ENCODE results near the gene SORT1. TPM values are rescaled to one million over a fixed set of nuclear protein-coding genes. Genes with fewer than 3 reads are reported as not detected.

The SORT1 gene
- total and polyA plus RNA-seq, 2 of the 13 experiments (the other 11 are each of a cell fraction or from before 2014, with no cell fraction given), result 32.4 to 93.0 TPM

DNA sequence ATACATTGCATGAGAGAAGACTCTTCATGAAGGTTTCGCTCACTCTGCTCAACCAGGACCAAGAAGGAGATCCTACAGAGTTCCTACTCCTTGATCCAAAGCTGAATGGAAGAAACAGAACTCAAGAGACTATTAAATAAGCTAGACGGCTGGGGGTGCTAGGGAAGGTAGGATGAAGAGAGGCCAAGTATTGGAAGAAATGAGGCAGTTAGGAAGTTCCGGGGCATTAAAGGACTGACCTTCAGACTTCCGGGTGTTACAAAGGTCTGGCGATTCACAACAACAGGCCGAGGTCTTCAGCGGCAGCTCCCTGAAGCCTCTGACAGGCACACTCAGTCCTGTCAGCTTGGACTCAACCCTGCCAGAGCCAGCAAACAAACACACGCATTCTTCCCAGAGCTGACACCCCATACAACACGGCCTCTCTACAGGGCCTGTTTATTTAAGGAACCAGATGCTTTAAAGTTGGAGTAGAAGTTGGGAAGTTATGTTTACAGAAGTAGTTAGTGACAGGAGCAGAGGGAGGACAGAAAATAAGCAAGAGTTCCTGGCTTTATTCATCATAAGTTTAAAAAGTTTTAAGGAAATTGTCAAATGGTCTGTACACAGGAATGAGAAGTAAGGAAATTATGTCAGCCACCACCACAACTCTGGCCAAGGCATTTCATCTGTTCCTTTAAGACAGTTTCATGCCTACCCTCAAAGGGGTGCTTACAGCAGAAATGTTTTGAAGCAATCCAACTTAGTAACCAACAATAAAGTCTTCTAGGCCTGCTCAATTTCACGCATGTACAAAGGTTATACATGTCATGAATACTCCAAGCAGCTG is 4.7 kb downstream of the SORT1 start (continued):
- TF ChIP-seq, protein P1, sequence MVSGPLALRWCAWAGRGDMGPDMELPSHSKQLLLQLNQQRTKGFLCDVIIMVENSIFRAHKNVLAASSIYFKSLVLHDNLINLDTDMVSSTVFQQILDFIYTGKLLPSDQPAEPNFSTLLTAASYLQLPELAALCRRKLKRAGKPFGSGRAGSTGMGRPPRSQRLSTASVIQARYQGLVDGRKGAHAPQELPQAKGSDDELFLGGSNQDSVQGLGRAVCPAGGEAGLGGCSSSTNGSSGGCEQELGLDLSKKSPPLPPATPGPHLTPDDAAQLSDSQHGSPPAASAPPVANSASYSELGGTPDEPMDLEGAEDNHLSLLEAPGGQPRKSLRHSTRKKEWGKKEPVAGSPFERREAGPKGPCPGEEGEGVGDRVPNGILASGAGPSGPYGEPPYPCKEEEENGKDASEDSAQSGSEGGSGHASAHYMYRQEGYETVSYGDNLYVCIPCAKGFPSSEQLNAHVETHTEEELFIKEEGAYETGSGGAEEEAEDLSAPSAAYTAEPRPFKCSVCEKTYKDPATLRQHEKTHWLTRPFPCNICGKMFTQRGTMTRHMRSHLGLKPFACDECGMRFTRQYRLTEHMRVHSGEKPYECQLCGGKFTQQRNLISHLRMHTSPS (CRISPR knock-in tag; IDR thresholded peaks at IDR 0.05; ENCODE audit: low read depth), result peak; percentile 32; the same call in 1 of the 2 replicates
- no peak for TF ChIP-seq ZNF552 (CRISPR knock-in tag; IDR thresholded peaks at IDR 0.05; ENCODE audit: borderline replicate concordance)
- TF ChIP-seq, protein P2, sequence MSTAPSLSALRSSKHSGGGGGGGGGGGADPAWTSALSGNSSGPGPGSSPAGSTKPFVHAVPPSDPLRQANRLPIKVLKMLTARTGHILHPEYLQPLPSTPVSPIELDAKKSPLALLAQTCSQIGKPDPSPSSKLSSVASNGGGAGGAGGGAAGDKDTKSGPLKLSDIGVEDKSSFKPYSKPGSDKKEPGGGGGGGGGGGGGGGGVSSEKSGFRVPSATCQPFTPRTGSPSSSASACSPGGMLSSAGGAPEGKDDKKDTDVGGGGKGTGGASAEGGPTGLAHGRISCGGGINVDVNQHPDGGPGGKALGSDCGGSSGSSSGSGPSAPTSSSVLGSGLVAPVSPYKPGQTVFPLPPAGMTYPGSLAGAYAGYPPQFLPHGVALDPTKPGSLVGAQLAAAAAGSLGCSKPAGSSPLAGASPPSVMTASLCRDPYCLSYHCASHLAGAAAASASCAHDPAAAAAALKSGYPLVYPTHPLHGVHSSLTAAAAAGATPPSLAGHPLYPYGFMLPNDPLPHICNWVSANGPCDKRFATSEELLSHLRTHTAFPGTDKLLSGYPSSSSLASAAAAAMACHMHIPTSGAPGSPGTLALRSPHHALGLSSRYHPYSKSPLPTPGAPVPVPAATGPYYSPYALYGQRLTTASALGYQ (CRISPR knock-in tag; IDR thresholded peaks at IDR 0.05), result peak; percentile 84
- peak; percentile 61 for TF ChIP-seq ZFY (CRISPR knock-in tag; IDR thresholded peaks at IDR 0.05)
- TF ChIP-seq, protein P3, sequence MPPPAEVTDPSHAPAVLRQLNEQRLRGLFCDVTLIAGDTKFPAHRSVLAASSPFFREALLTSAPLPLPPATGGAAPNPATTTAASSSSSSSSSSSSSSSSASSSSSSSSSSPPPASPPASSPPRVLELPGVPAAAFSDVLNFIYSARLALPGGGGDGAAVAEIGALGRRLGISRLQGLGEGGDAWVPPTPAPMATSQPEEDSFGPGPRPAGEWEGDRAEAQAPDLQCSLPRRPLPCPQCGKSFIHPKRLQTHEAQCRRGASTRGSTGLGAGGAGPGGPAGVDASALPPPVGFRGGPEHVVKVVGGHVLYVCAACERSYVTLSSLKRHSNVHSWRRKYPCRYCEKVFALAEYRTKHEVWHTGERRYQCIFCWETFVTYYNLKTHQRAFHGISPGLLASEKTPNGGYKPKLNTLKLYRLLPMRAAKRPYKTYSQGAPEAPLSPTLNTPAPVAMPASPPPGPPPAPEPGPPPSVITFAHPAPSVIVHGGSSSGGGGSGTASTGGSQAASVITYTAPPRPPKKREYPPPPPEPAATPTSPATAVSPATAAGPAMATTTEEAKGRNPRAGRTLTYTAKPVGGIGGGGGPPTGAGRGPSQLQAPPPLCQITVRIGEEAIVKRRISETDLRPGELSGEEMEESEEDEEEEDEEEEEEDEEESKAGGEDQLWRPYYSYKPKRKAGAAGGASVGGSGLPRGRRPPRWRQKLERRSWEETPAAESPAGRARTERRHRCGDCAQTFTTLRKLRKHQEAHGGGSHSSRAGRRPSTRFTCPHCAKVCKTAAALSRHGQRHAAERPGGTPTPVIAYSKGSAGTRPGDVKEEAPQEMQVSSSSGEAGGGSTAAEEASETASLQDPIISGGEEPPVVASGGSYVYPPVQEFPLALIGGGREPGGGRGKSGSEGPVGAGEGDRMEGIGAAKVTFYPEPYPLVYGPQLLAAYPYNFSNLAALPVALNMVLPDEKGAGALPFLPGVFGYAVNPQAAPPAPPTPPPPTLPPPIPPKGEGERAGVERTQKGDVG (CRISPR knock-in tag; IDR thresholded peaks at IDR 0.05; ENCODE audit: borderline replicate concordance), result peak; percentile 62; the same call in 1 of the 2 replicates
- TF ChIP-seq SP140L (CRISPR knock-in tag; IDR thresholded peaks at IDR 0.05; ENCODE audit: borderline replicate concordance), result no peak
- TF ChIP-seq KMT2A (CRISPR knock-in tag; IDR thresholded peaks at IDR 0.05), result peak; percentile 93
- TF ChIP-seq KLF9 (CRISPR knock-in tag; IDR thresholded peaks at IDR 0.05; ENCODE audit: low read depth), result no peak
- TF ChIP-seq ZNF567 (CRISPR knock-in tag; IDR thresholded peaks at IDR 0.05; ENCODE audit: borderline replicate concordance), result 0 out of 2 replicates have a peak, but pooled peaks have one; percentile 44
- no peak for TF ChIP-seq PHB2 (IDR thresholded peaks at IDR 0.05; ENCODE audit: partially characterized antibody)
- TF ChIP-seq, protein P4, sequence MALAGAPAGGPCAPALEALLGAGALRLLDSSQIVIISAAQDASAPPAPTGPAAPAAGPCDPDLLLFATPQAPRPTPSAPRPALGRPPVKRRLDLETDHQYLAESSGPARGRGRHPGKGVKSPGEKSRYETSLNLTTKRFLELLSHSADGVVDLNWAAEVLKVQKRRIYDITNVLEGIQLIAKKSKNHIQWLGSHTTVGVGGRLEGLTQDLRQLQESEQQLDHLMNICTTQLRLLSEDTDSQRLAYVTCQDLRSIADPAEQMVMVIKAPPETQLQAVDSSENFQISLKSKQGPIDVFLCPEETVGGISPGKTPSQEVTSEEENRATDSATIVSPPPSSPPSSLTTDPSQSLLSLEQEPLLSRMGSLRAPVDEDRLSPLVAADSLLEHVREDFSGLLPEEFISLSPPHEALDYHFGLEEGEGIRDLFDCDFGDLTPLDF (CRISPR knock-in tag; IDR thresholded peaks at IDR 0.05), result no peak
- TF ChIP-seq, protein P5, sequence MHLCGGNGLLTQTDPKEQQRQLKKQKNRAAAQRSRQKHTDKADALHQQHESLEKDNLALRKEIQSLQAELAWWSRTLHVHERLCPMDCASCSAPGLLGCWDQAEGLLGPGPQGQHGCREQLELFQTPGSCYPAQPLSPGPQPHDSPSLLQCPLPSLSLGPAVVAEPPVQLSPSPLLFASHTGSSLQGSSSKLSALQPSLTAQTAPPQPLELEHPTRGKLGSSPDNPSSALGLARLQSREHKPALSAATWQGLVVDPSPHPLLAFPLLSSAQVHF (CRISPR knock-in tag; IDR thresholded peaks at IDR 0.05), result no peak
- TF ChIP-seq BHLHE40 (IDR thresholded peaks at IDR 0.05; ENCODE audit: low read length), result peak; percentile 43; the same call in 1 of the 2 replicates
- TF ChIP-seq, protein P6, sequence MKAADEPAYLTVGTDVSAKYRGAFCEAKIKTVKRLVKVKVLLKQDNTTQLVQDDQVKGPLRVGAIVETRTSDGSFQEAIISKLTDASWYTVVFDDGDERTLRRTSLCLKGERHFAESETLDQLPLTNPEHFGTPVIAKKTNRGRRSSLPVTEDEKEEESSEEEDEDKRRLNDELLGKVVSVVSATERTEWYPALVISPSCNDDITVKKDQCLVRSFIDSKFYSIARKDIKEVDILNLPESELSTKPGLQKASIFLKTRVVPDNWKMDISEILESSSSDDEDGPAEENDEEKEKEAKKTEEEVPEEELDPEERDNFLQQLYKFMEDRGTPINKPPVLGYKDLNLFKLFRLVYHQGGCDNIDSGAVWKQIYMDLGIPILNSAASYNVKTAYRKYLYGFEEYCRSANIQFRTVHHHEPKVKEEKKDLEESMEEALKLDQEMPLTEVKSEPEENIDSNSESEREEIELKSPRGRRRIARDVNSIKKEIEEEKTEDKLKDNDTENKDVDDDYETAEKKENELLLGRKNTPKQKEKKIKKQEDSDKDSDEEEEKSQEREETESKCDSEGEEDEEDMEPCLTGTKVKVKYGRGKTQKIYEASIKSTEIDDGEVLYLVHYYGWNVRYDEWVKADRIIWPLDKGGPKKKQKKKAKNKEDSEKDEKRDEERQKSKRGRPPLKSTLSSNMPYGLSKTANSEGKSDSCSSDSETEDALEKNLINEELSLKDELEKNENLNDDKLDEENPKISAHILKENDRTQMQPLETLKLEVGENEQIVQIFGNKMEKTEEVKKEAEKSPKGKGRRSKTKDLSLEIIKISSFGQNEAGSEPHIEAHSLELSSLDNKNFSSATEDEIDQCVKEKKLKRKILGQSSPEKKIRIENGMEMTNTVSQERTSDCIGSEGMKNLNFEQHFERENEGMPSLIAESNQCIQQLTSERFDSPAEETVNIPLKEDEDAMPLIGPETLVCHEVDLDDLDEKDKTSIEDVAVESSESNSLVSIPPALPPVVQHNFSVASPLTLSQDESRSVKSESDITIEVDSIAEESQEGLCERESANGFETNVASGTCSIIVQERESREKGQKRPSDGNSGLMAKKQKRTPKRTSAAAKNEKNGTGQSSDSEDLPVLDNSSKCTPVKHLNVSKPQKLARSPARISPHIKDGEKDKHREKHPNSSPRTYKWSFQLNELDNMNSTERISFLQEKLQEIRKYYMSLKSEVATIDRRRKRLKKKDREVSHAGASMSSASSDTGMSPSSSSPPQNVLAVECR (CRISPR knock-in tag; IDR thresholded peaks at IDR 0.05; ENCODE audit: borderline replicate concordance), result peak; percentile 85
- TF ChIP-seq GATAD1 (CRISPR knock-in tag; IDR thresholded peaks at IDR 0.05), result peak; percentile 75
